Measurements from ENCODE around the gene GPR157.

GPR157 gene

GRCh38 chr1:9086796-9087195 lies 42.1 kb downstream of the GPR157 start:
- DNase-seq (ENCODE audit: extremely low read depth, low read depth): no peak
- TF ChIP-seq, protein P1, sequence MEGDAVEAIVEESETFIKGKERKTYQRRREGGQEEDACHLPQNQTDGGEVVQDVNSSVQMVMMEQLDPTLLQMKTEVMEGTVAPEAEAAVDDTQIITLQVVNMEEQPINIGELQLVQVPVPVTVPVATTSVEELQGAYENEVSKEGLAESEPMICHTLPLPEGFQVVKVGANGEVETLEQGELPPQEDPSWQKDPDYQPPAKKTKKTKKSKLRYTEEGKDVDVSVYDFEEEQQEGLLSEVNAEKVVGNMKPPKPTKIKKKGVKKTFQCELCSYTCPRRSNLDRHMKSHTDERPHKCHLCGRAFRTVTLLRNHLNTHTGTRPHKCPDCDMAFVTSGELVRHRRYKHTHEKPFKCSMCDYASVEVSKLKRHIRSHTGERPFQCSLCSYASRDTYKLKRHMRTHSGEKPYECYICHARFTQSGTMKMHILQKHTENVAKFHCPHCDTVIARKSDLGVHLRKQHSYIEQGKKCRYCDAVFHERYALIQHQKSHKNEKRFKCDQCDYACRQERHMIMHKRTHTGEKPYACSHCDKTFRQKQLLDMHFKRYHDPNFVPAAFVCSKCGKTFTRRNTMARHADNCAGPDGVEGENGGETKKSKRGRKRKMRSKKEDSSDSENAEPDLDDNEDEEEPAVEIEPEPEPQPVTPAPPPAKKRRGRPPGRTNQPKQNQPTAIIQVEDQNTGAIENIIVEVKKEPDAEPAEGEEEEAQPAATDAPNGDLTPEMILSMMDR (IDR thresholded peaks at IDR 0.05; ENCODE audit: low read depth, low read length, missing control alignments): no peak
- H3K4me3 ChIP-seq (replicated peaks; ENCODE audit: low read depth, low read length): no peak overlapping the region

DNA sequence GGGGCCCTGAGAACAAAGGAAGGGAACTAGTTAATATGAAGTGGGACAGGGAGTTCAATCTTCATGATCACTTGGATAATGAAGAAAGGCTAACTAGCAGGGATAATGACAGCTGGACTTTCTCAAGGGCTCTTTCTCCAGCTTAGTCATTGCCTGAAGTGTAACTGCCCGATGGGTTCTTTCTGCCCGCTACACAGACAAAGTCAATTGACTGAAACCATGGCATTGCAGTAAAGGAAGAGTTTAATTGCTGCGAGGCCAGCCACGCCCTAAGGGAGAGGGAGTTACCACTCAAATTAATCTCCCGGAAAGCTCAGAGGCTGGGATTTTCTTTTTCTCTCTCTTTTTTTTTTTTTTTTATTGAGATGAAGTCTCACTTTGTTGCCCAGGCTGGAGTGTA lies 42.9 kb downstream of the GPR157 start:
- TF ChIP-seq, protein P1 (IDR thresholded peaks at IDR 0.05; ENCODE audit: low read depth, low read length, missing control alignments): no peak
- no peak overlapping the region for H3K4me3 ChIP-seq (replicated peaks; ENCODE audit: low read depth, low read length)
- DNase-seq (ENCODE audit: extremely low read depth, low read depth): no peak

- DNase-seq (ENCODE audit: extremely low read depth, low read depth): no peak
- TF ChIP-seq, protein P1 (IDR thresholded peaks at IDR 0.05; ENCODE audit: low read depth, low read length, missing control alignments): no peak
- H3K4me3 ChIP-seq (replicated peaks; ENCODE audit: low read depth, low read length): no peak overlapping the region
Measured at GRCh38 chr1:9085306-9085940, 43.5 kb downstream of the GPR157 start.

- DNase-seq (ENCODE audit: extremely low read depth, low read depth): no peak
- TF ChIP-seq, protein P1 (IDR thresholded peaks at IDR 0.05; ENCODE audit: low read depth, low read length, missing control alignments): no peak
- H3K4me3 ChIP-seq (replicated peaks; ENCODE audit: low read depth, low read length): no peak overlapping the region
Measured at GRCh38 chr1:9084906-9085305, 44.0 kb downstream of the GPR157 start.

GRCh38 chr1:9081473-9081872 lies 47.4 kb downstream of the GPR157 start:
- no peak for DNase-seq (ENCODE audit: extremely low read depth, low read depth)
- TF ChIP-seq, protein P1 (IDR thresholded peaks at IDR 0.05; ENCODE audit: low read depth, low read length, missing control alignments): no peak
- no peak overlapping the region for H3K4me3 ChIP-seq (replicated peaks; ENCODE audit: low read depth, low read length)

GRCh38 chr1:9080705-9081291 lies 48.1 kb downstream of the GPR157 start:
- no peak overlapping the region for H3K4me3 ChIP-seq (replicated peaks; ENCODE audit: low read depth, low read length)

More at GRCh38 chr1:9080705-9081291, 48.1 kb downstream of the GPR157 start:
- DNase-seq (ENCODE audit: extremely low read depth, low read depth): no peak
- TF ChIP-seq, protein P1 (IDR thresholded peaks at IDR 0.05; ENCODE audit: low read depth, low read length, missing control alignments): no peak

All from HFF-Myc (cell line).